ENCODE measurements around the gene PDE8B. TPM values are rescaled to one million over a fixed set of nuclear protein-coding genes. Genes with fewer than 3 reads are reported as not detected.

Gene PDE8B
- total RNA-seq, 1 experiment from 2014 or later: 0.17 TPM

GRCh38 chr5:77437194-77437593 lies 226.7 kb downstream of the PDE8B start:
- CTCF ChIA-PET: interaction anchor here (0.8 to 1.1 kb wide), 3 partner anchors 28 to 379 kb away, joined by 3 read pairs; no protein-coding TSS in a partner anchor
- no peak overlapping the region for H2AFZ ChIP-seq (ENCODE audit: low read depth, low read length, poor library complexity, severe bottlenecking)
- no peaks in the 10 kb centered on the region for H3K27me3 ChIP-seq (ENCODE audit: insufficient read depth, low read length)
- no peak overlapping the region for H3K9ac ChIP-seq (ENCODE audit: low read length)
- H3K4me2 ChIP-seq (ENCODE audit: low read length): no peak overlapping the region
- intact Hi-C loops (cut with micrococcal nuclease): loop anchor here (10.0 kb wide), 1 partner anchor 292 kb away; no protein-coding TSS in a partner anchor
- no peaks in the 10 kb centered on the region for H3K9me3 ChIP-seq (ENCODE audit: control insufficient read depth in 1 of 2, insufficient read depth in 1 of 2, low read depth in 1 of 2, low read length in 2 of 2)
- H3K27ac ChIP-seq (ENCODE audit: low read depth, low read length): no peak overlapping the region
- TF ChIP-seq RAD21 (IDR thresholded peaks at IDR 0.05; ENCODE audit: low read depth) (peak; percentile 37), CTCF (IDR thresholded peaks at IDR 0.05 in 2 of 3, conservative IDR thresholded peaks at IDR 0.05 in 1 of 3; ENCODE audit: borderline replicate concordance in 1 of 3, insufficient read depth in 1 of 3, low read depth in 2 of 3, low read length in 2 of 3) (peak in 2 of 3 experiments; percentile 27 to 32; a peak in 2 of 6 replicates), SIN3A (IDR thresholded peaks at IDR 0.05; ENCODE audit: low read depth) (no peak), YY1 (IDR thresholded peaks at IDR 0.05; ENCODE audit: extremely low read depth, insufficient replicate concordance, low read depth, low read length) (no peak), SP1 (IDR thresholded peaks at IDR 0.05; ENCODE audit: low read depth) (no peak)
- BruUV-seq (replicated peaks): no TSS peak
- H3K9me2 ChIP-seq (ENCODE audit: insufficient read depth): no peaks in the 10 kb centered on the region
- H3K36me3 ChIP-seq (ENCODE audit: control insufficient read depth in 1 of 2, insufficient read depth in 2 of 2, low read length in 2 of 2): peaks cover 3 to 9% of the 10 kb centered on the region in 2 experiments; a peak in 2 of 4 replicates
- no peaks in the 10 kb centered on the region for H4K20me1 ChIP-seq (ENCODE audit: insufficient read depth)
- H3K79me2 ChIP-seq (ENCODE audit: insufficient read depth, low read length): no peaks in the 10 kb centered on the region
- POLR2A ChIA-PET: no interaction called here
- no peak for ATAC-seq
- RAD21 ChIA-PET (ENCODE audit: low non-redundant PET in 1 of 2, low total read pairs in 2 of 2, uncharacterized antibody in 2 of 2, unreplicated experiment in 2 of 2): no interaction called here
- DNase-seq (ENCODE audit: low read depth, low spot score): peak; percentile 1
- no peak overlapping the region for H3K4me3 ChIP-seq (replicated peaks in 1 of 2; ENCODE audit: low read depth in 1 of 2, low read length in 2 of 2)
- H3K4me1 ChIP-seq (ENCODE audit: control insufficient read depth in 1 of 2, insufficient read depth in 2 of 2, low read length in 2 of 2): no peaks in the 10 kb centered on the region

- no peak for ATAC-seq
- TF ChIP-seq SP1 (IDR thresholded peaks at IDR 0.05; ENCODE audit: low read depth) (no peak), TCF7L2 (IDR thresholded peaks at IDR 0.05; ENCODE audit: borderline replicate concordance, extremely low read depth, insufficient read depth, insufficient read length) (no peak), ELF1 (IDR thresholded peaks at IDR 0.05; ENCODE audit: borderline replicate concordance, low read depth) (no peak), JUND (IDR thresholded peaks at IDR 0.05) (no peak), POLR2AphosphoS5 (IDR thresholded peaks at IDR 0.05; ENCODE audit: low read depth, low read length) (no peak), CEBPB (IDR thresholded peaks at IDR 0.05; ENCODE audit: low read depth) (no peak), CBX3 (IDR thresholded peaks at IDR 0.05; ENCODE audit: low read depth) (no peak), POLR2A (IDR thresholded peaks at IDR 0.05; ENCODE audit: borderline replicate concordance, extremely low read depth, insufficient read depth, insufficient read length) (no peak)
- Histone ChIP-seq H3K9me2 (ENCODE audit: insufficient read depth) (no peaks in the 10 kb centered on the region), H3K9ac (ENCODE audit: low read length) (no peak overlapping the region), H3K36me3 (ENCODE audit: control insufficient read depth in 1 of 2, insufficient read depth in 2 of 2, low read length in 2 of 2) (peaks cover 0 to 9% of the 10 kb centered on the region in 2 experiments; a peak in 2 of 4 replicates), H3K79me2 (ENCODE audit: insufficient read depth, low read length) (no peaks in the 10 kb centered on the region), H3K27me3 (ENCODE audit: insufficient read depth, low read length) (no peaks in the 10 kb centered on the region), H3K4me3 (replicated peaks in 1 of 2; ENCODE audit: low read depth in 1 of 2, low read length in 2 of 2) (no peak overlapping the region), H3K4me2 (ENCODE audit: low read length) (no peak overlapping the region), H3K9me3 (ENCODE audit: control insufficient read depth in 1 of 2, insufficient read depth in 1 of 2, low read depth in 1 of 2, low read length in 2 of 2) (no peaks in the 10 kb centered on the region), H3K27ac (ENCODE audit: low read depth, low read length) (no peak overlapping the region), H4K20me1 (ENCODE audit: insufficient read depth) (no peaks in the 10 kb centered on the region), H3K4me1 (ENCODE audit: control insufficient read depth in 1 of 2, insufficient read depth in 2 of 2, low read length in 2 of 2) (no peaks in the 10 kb centered on the region), H2AFZ (ENCODE audit: low read depth, low read length, poor library complexity, severe bottlenecking) (no peak overlapping the region)
- BruUV-seq (replicated peaks): no TSS peak
- POLR2A ChIA-PET: no interaction called here
- intact Hi-C loops (cut with micrococcal nuclease): loop anchor here (10.0 kb wide), 1 partner anchor 293 kb away; no protein-coding TSS in a partner anchor
- CTCF ChIA-PET: no interaction called here
- RAD21 ChIA-PET (ENCODE audit: low non-redundant PET in 1 of 2, low total read pairs in 2 of 2, uncharacterized antibody in 2 of 2, unreplicated experiment in 2 of 2): no interaction called here
- DNase-seq (ENCODE audit: low read depth, low spot score): no peak
These were observed 227.6 kb downstream of the PDE8B start for GRCh38 chr5:77438071-77438470.

All from HCT116 (cell line).